Spleen (tissue), 11 donors: Measurements from ENCODE around the gene NUP214. TPM values are rescaled to one million over a fixed set of nuclear protein-coding genes. Genes with fewer than 3 reads are reported as not detected.
A peak's percentile ranks its signal among the peaks of the same experiment; 100 is the strongest.

Experiments
- DNase-seq: peaks from one replicate; pipeline ENCODE4 v3.0.0-alpha.2; 2020
- H3K27ac ChIP-seq, 8 donors: fragments of 200-600 bp; sonication (generic) in 7 of 8; 1 replicate in 4 of 8; 2 replicates in 4 of 8; pipeline versions ENCODE4 v1.5.0 to v1.8.0; 2016 to 2021; ENCODE audit warnings: inconsistent platforms in 4 of 8, mild to moderate bottlenecking in 4 of 8, moderate library complexity in 1 of 8
- H3K27me3 ChIP-seq, 7 donors: fragments of 200-600 bp; sonication (generic) in 6 of 7; replicated peaks in 1 of 7; 1 replicate in 4 of 7; 2 replicates in 3 of 7; pipeline versions ENCODE4 v1.5.0 to v1.8.0; 2016 to 2021; ENCODE audit warnings: inconsistent platforms in 3 of 7, mild to moderate bottlenecking in 1 of 7
- H3K36me3 ChIP-seq, 6 donors: fragments of 200-600 bp; sonication (generic) in 5 of 6; 1 replicate in 4 of 6; 2 replicates in 2 of 6; pipeline versions ENCODE4 v1.5.0 to v1.8.0; 2016 to 2021; ENCODE audit warnings: inconsistent platforms in 2 of 6
- H3K4me1 ChIP-seq, 6 donors: fragments of 200-600 bp; sonication (generic) in 5 of 6; 1 replicate in 3 of 6; 2 replicates in 3 of 6; pipeline versions ENCODE4 v1.5.0 to v1.8.0; 2016 to 2021; ENCODE audit warnings: inconsistent platforms in 3 of 6
- H3K4me3 ChIP-seq, 8 donors: fragments of 200-600 bp; sonication (generic) in 7 of 8; 1 replicate in 4 of 8; 2 replicates in 4 of 8; pipeline versions ENCODE4 v1.5.0 to v1.8.0; 2016 to 2021; ENCODE audit warnings: inconsistent platforms in 4 of 8, mild to moderate bottlenecking in 4 of 8, moderate library complexity in 2 of 8
- H3K9me3 ChIP-seq, 8 donors: fragments of 200-600 bp; sonication (generic) in 7 of 8; 1 replicate in 4 of 8; 2 replicates in 4 of 8; pipeline versions ENCODE4 v1.5.0 to v1.8.0; 2016 to 2021; ENCODE audit warnings: inconsistent platforms in 4 of 8
- POLR2A ChIP-seq, 3 donors: fragments of 450-650 bp; IDR thresholded peaks; one replicate each; pipeline ENCODE4 v1.5.1; 2017; ENCODE audit warnings: antibody characterized with exemption in 3 of 3, mild to moderate bottlenecking in 1 of 3
- POLR2AphosphoS5 ChIP-seq, 3 donors: sonication (generic); formaldehyde crosslinking; IDR thresholded peaks; one replicate each; pipeline ENCODE4 v1.5.1; 2017; ENCODE audit warnings: antibody characterized with exemption in 3 of 3
- WGBS, 5 donors: extraction: QIAGEN DNeasy Blood & Tissue Kit in 3 of 5; methylation state at CpG; one replicate each; pipeline versions ENCODE4 v1.1.5 to v1.1.7; 2013 to 2018; 5-methylcytosine and 5-hydroxymethylcytosine counted together
- intact Hi-C: fragments of 100-400 bp; cut with DNase I; formaldehyde crosslinking; loops from one replicate; pipeline ENCODE4 v1.15.0; 2023; ENCODE audit warnings: low total_unique reads
- polyA plus RNA-seq, 3 donors: library from polyadenylated mRNA; stranded (reverse); fragments of 200-250 nt; gene quantifications; one replicate each; pipeline ENCODE4 v1.2.1, GENCODE V29; 2013
- total RNA-seq, 7 donors: library from RNA; depleted of rRNA in 3 of 7; stranded (reverse); fragments of >200 nt in 3 of 7; fragmentation: NEBNext Ultra II Directional in 4 of 7; extraction: Animal tissue kit (Norgen Biotek cat#: 25700) in 4 of 7; gene quantifications; one replicate each; pipeline versions ENCODE4 v1.1.0 to v1.2.1, GENCODE V29; 2016 to 2021
- TF ChIP-seq, protein P1 (sequence below), 11 experiments: fragments of 200-600 bp in 7 of 11; fragments of 450-650 bp in 4 of 11; sonication (generic) in 4 of 11; IDR thresholded peaks in 8 of 11; conservative IDR thresholded peaks in 3 of 11; 1 replicate in 7 of 11; 2 replicates in 4 of 11; pipeline versions ENCODE4 v1.4.0 to v1.8.0; 2016 to 2021; ENCODE audit warnings: antibody characterized with exemption in 11 of 11, inconsistent platforms in 4 of 11, mild to moderate bottlenecking in 1 of 11
- donor health status: healthy with polysubstance abuse.
- donor health status: DM: no; HTN: no; CAD: no; lungs with moderate emphysema.
- donor health status: DM: no; HTN: no; CAD: no.
- donor health status: Bipolar disorder and iron deficiency.
- donor health status: healthy.
- donor health status: DM: no; HTN: no; CAD: no.
- donor health status: DM: yes; HTN: yes; CAD: no.

The NUP214 gene
- total and polyA plus RNA-seq, 10 donors: 21.4 to 182 (median 121) TPM

DNA sequence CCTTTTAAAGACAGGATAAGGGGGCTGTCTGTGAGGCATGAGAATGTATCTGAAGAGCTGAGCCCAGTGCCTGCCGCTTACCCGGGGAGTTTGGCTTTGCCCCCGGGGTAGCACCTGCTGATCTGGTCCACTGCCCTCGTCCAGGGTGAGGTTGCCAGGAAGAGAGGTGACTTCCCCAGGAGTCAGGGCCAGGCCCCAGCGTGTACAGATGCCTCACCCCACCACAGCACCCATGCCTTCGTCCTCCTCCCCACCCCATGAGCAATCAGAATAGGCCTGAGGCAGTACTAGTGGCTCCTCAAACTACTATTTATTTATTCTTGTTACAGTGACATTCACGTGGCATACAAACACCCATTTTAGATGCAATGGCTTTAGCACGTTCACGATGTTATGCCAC, 44.8 kb upstream of the NUP214 start:
- H3K27me3 ChIP-seq: no peaks in the 10 kb centered on the region
- intact Hi-C loops: no loop called here
- H3K36me3 ChIP-seq: peaks cover 0 to 17% (median 0%) of the 10 kb centered on the region in 6 donors
- TF ChIP-seq, protein P1, sequence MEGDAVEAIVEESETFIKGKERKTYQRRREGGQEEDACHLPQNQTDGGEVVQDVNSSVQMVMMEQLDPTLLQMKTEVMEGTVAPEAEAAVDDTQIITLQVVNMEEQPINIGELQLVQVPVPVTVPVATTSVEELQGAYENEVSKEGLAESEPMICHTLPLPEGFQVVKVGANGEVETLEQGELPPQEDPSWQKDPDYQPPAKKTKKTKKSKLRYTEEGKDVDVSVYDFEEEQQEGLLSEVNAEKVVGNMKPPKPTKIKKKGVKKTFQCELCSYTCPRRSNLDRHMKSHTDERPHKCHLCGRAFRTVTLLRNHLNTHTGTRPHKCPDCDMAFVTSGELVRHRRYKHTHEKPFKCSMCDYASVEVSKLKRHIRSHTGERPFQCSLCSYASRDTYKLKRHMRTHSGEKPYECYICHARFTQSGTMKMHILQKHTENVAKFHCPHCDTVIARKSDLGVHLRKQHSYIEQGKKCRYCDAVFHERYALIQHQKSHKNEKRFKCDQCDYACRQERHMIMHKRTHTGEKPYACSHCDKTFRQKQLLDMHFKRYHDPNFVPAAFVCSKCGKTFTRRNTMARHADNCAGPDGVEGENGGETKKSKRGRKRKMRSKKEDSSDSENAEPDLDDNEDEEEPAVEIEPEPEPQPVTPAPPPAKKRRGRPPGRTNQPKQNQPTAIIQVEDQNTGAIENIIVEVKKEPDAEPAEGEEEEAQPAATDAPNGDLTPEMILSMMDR (IDR thresholded peaks at IDR 0.05 in 8 of 11, conservative IDR thresholded peaks at IDR 0.05 in 3 of 11): no peak
- TF ChIP-seq POLR2AphosphoS5 (IDR thresholded peaks at IDR 0.05) (no peak), POLR2A (IDR thresholded peaks at IDR 0.05) (no peak)
- no peak overlapping the region for H3K27ac ChIP-seq
- no peak for DNase-seq
- 59 to 81% (median 72%) methylated on average over 9 of the region's 9 CpGs for WGBS, 5 donors
- H3K9me3 ChIP-seq: no peaks in the 10 kb centered on the region
- peaks cover 0 to 56% (median 10%) of the 10 kb centered on the region in 6 donors for H3K4me1 ChIP-seq
- H3K4me3 ChIP-seq: no peak overlapping the region

DNA sequence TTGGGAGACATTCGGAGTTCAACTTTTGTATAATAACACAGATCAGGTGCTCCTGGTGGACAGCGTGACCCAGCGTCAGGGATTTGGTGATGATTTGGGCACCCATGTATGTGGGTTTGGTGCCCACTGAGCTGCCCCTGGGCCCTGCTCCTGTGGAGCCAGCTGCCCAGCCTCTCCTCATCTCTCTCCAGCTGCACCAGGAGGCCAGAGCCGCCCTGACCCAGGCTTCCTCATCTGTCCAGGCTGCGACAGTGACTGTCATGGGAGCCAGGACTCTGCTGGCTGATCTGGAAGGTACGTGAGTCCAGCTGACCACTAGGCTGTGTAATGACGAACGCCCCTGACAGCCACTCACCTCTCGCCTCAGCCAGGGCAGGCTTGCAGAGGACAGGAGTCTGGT, 43.5 kb upstream of the NUP214 start:
- H3K4me1 ChIP-seq: peaks cover 0 to 55% (median 14%) of the 10 kb centered on the region in 6 donors
- DNase-seq: no peak
- H3K27ac ChIP-seq: peak overlapping the region in 3 of 8 donors; percentile 16 to 69 (median 50)
- no peak overlapping the region for H3K4me3 ChIP-seq
- H3K36me3 ChIP-seq: peaks cover 0 to 6% (median 0%) of the 10 kb centered on the region in 6 donors
- WGBS, 5 donors: 91 to 95% (median 93%) methylated on average over 8 to 9 of the region's 9 CpGs
- intact Hi-C loops: no loop called here
- no peak for TF ChIP-seq POLR2A (IDR thresholded peaks at IDR 0.05)
- TF ChIP-seq, protein P1 (IDR thresholded peaks at IDR 0.05 in 8 of 11, conservative IDR thresholded peaks at IDR 0.05 in 3 of 11): no peak
- no peak for TF ChIP-seq POLR2AphosphoS5 (IDR thresholded peaks at IDR 0.05)
- H3K27me3 ChIP-seq: no peaks in the 10 kb centered on the region
- H3K9me3 ChIP-seq: no peaks in the 10 kb centered on the region

DNA sequence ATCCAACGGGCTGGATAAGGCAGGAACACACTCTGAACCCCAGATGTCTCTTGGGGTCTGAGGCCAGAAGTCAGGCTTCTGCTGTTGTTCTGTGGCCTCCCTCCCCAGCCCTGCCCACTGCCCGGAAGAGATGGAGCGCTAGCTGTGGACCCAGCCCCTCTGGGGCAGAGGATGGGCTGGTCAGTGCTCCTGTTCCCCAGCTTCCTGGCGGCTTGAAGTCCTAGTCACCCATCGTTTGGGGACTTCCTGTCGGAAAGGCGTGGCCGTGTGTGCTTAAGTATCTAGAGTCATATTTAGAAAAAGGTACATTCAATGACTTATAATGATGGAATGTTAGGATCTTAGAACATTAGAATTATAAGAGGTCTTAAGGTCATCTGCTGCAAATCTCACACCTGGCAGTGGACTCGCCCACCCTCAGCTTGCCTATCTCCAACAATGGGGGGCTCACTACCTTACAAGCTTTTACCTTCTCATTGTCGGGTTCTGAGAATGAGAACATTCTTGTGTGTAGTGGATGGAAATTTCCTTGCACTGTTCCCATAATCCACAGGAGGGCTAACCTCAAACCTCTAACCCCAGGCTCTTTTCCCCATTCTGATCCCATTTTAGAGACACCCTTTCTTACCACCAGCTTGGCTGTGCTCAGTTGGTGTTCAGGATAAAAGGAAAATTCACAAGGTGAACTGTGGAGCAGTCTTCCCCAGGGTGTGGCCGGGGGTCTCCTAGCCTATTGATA, 42.4 kb upstream of the NUP214 start:
- Histone ChIP-seq H3K4me1 (peaks cover 0 to 58% (median 14%) of the 10 kb centered on the region in 6 donors), H3K27ac (peak overlapping the region in 5 of 8 donors; percentile 13 to 69 (median 16)), H3K36me3 (peaks cover 0 to 13% (median 0%) of the 10 kb centered on the region in 6 donors), H3K27me3 (no peaks in the 10 kb centered on the region), H3K9me3 (no peaks in the 10 kb centered on the region), H3K4me3 (no peak overlapping the region)
- DNase-seq: no peak
- TF ChIP-seq POLR2A (IDR thresholded peaks at IDR 0.05): no peak
- TF ChIP-seq, protein P1 (IDR thresholded peaks at IDR 0.05 in 8 of 11, conservative IDR thresholded peaks at IDR 0.05 in 3 of 11): peak in 1 of 11 experiments; percentile 23
- TF ChIP-seq POLR2AphosphoS5 (IDR thresholded peaks at IDR 0.05): peak; percentile 34 to 57 (median 53)
- 55 to 78% (median 61%) methylated on average over 10 to 11 of the region's 11 CpGs for WGBS, 5 donors
- intact Hi-C loops: no loop called here

DNA sequence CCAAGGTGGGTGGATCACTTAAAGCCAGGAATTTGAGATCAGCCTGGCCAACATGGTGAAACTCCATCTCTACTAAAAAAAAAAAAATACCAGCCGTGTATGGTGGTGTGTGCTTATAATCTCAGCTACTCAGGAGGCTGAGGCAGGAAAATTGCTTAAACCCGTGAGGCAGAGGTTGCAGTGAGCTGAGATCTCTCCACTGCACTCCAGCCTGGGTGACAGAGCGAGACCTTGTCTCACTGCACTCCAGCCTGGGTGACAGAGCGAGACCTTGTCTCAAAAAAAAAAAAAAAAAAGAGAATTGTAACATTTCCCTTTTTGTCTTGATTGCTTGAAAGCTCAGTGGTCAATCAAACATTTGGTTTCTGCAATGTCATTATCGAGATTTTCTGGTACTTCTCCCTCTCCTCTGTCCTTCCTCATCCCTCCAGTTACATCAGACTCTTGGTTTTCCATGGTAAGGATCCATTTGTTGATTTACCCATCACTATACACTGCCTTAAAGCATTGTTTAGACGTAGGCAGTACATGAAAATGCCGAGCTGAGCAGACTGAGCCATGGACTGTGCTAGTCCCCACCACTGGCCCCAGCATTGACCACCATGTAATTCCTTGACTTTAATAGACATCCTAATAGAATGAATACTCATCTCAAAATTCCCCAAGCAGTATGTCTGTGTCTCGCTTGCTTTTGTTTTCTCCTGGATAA, 40.6 kb upstream of the NUP214 start:
- intact Hi-C loops: no loop called here
- TF ChIP-seq POLR2A (IDR thresholded peaks at IDR 0.05) (no peak), POLR2AphosphoS5 (IDR thresholded peaks at IDR 0.05) (no peak)
- TF ChIP-seq, protein P1 (IDR thresholded peaks at IDR 0.05 in 8 of 11, conservative IDR thresholded peaks at IDR 0.05 in 3 of 11): no peak
- peak overlapping the region in 6 of 8 donors; percentile 32 to 69 (median 61) for H3K27ac ChIP-seq
- H3K4me1 ChIP-seq: peaks cover 0 to 62% (median 14%) of the 10 kb centered on the region in 6 donors
- no peaks in the 10 kb centered on the region for H3K9me3 ChIP-seq
- no peak for DNase-seq
- WGBS, 5 donors: 46 to 70% (median 57%) methylated on average over 8 of the region's 8 CpGs
- H3K4me3 ChIP-seq: no peak overlapping the region
- peaks cover 0 to 17% (median 0%) of the 10 kb centered on the region in 6 donors for H3K36me3 ChIP-seq
- no peaks in the 10 kb centered on the region for H3K27me3 ChIP-seq
